ENCODE data around the gene PCDH7. TPM values are rescaled to one million over a fixed set of nuclear protein-coding genes. Genes with fewer than 3 reads are reported as not detected.

Gene PCDH7
- total and polyA plus RNA-seq, 2 donors: 45.3 to 121 TPM

GRCh38 chr4:30776921-30777415 is 56.8 kb downstream of the PCDH7 start:
- H3K4me1 ChIP-seq (ENCODE audit: insufficient read depth): no peaks in the 10 kb centered on the region
- no peak overlapping the region for H3K4me3 ChIP-seq (ENCODE audit: low read depth, low read length)
- no peak for DNase-seq (ENCODE audit: extremely low spot score)
- H3K36me3 ChIP-seq (ENCODE audit: insufficient read depth): no peaks in the 10 kb centered on the region
- no peak overlapping the region for H3K27ac ChIP-seq (ENCODE audit: low read depth)
- 65% methylated on average over 2 of the region's 2 CpGs for WGBS

Measured in urinary bladder (tissue), 4 donors.